ENCODE results near the gene CRACR2B.

CRACR2B gene

DNA sequence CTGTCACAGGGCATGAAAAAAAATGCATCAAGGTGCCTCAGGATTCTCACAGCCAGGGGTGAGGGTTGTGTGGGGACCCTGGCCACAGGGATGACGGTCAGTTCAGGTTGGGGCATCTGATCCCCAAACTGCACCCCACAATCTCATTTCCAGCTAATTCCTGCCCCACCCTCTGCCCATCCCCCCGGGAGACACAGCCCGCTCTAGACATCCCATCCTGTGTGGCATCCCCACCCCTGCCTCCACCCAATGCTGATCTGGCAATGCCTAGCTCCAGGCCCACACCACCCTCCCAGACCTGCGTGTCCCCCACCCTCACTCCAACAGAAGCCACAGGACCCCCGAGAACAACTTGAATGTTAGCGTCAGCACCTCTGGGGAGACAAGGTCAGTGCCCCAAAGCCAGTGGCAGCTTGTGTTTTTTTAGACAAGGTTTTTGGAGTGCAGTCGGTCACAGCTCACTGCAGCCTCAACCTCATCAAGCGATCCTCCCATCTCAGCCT lies 40.2 kb downstream of the CRACR2B start:
- no peak for DNase-seq (ENCODE audit: low read depth in 2 of 2)

- DNase-seq (ENCODE audit: low read depth in 2 of 2) = no peak
These were observed 40.7 kb downstream of the CRACR2B start for GRCh38 chr11:868394-868793.

GRCh38 chr11:868802-869201 lies 41.1 kb downstream of the CRACR2B start:
- no peak for DNase-seq (ENCODE audit: low read depth in 2 of 2)

DNA sequence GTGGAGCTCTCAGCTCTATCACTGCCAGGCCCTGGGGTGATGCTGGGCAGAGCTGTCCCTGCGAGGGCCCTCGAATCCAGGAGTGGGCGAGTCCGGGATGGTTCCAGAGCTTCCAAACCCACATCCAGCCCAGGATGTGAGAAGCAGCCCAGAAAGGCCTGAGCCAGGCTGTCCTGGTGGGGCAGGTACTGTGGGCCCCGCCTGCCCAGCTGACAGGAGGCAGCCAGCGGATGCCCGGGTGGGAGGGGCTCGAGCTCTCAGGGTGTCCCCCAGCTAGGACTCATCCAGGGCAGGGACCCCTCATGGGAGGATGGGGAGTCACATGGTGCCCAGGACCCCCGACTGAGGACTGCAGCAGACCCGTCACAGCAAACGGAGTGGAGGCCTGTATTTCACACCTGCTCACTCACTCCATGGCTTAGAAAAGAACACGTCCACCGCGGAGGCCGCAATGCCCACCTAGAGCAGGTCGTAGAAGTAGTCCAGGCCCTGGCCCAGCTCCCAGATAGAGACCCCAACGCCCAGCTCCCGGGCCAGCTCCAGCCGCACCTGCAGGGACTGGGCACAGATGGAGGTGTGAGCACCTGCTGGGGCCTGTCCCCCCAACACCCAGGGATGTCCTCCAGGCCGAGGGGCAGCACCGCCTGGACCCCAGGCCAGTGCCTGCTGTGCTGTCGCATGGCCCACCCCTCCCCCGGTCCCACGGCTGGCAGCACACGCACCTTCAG lies 41.8 kb downstream of the CRACR2B start:
- DNase-seq (ENCODE audit: low read depth in 2 of 2) = no peak

DNA sequence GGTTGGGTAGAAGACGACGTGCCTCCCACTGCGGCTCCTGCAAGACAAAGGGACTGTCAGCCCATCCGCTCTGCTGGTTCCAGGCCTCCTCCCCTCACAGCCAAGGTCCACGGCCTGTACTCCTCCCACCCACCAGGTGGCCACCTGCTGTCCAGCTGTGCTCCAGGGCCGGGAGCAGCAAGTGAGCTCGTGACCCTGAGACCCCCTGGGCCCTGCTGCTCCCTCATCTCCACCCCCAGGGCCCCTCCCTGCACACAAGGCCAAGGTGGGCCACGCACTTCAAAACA lies 42.4 kb downstream of the CRACR2B start:
- no peak for DNase-seq (ENCODE audit: low read depth in 2 of 2)

DNA sequence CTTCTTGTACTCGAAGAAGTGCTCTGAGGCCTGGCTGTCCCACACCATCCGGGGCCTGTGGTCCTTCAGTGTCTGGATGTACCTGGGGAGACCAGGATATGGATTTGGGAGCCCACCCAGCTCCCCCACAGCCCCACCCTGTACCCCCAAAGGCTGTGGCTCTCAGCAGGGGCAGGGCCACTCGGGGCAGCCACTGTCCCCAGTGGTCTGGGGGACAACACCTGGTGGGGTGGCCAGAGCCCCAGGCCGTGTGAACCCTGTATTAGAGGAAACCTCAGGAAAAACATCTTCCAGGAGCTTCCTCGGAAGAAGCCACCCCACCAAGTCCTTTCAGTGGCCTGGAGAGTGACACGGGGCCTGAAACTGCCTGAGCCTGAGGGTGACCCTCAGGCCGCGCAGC lies 42.7 kb downstream of the CRACR2B start:
- DNase-seq (ENCODE audit: low read depth in 2 of 2) = no peak

GRCh38 chr11:871472-871871 lies 43.8 kb downstream of the CRACR2B start:
- no peak for DNase-seq (ENCODE audit: low read depth in 2 of 2)

DNA sequence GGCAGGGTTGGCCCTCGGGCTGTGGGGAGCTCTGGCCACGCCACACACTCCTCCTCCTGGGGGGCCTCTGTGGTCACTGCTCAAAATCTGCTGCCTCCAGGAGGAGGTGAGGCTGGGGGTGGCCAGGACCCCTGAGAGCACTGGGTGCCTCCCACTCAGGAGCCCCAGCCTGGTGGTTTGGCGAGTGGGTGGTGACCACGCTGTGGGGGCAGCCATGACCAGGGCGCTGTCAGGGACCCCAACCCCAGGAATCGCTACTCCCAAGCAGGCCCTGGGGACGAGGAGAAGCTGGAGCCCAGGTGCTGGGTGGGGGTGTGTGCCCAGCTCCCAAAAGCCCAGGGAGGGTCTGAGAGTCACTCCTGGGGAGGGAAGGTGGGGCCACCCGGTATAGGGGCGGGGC lies 45.1 kb downstream of the CRACR2B start:
- DNase-seq (ENCODE audit: low read depth in 2 of 2) = no peak

- no peak for DNase-seq (ENCODE audit: low read depth in 2 of 2)
These were observed 46.0 kb downstream of the CRACR2B start for GRCh38 chr11:873706-874105.

DNA sequence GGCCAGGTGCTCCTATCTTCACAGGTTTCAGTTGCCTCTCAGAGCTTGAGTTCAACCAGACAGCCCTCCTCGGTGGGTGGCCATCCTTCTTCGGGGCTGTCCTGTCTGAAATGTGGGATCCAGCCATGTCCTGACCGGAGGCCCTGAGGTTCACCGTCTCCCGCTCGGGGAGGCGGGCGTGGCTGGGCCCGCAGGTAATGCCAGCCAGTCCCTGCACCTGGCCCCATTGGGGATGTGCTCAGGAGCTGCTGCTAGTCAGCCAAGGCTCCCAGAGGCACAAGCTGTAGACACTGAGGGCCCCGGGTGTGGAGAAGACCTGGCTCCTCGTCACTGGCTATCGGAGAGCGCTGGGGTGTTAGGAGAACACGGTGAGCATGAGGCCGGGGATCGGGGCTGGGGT lies 47.5 kb downstream of the CRACR2B start:
- no peak for DNase-seq (ENCODE audit: low read depth in 2 of 2)

- DNase-seq (ENCODE audit: low read depth in 2 of 2) = no peak
These were observed 48.1 kb downstream of the CRACR2B start for GRCh38 chr11:875769-876301.

DNA sequence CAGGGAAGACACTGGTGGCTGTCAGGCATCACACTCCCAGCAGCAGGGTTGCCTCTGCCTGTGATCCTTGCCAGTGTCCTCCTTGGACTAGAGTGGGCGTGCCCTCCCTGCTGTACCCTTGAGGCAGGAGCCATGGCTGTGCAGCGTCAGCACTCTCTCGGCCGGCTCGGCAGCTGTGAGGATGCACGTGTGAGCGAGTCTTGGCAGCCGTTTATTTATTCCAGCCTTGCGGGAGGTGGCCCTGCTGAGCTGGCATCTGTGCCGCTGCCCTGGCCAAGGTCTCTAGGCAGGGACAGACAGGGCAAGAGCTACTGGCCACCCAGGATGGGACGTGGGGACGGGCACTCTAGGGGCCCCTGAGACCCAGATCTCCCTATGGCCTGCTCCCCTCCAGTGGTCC lies 48.8 kb downstream of the CRACR2B start:
- DNase-seq (ENCODE audit: low read depth in 2 of 2) = no peak

- no peak for DNase-seq (ENCODE audit: low read depth in 2 of 2)
These were observed 49.8 kb downstream of the CRACR2B start for GRCh38 chr11:877565-877964.

- DNase-seq (ENCODE audit: low read depth in 2 of 2) = no peak
These were observed 52.7 kb downstream of the CRACR2B start for GRCh38 chr11:880447-880846.

Measured in activated CD8-positive, alpha-beta memory T cell treated with anti-CD3 and anti-CD28 coated beads for 4 hours (primary cell).